ENCODE data around the gene OSBPL8.
"Not testable (repeated sequence)": the region's sequence is repeated elsewhere in the genome, so short reads cannot be mapped to it uniquely, and the experiment has no call there.

OSBPL8 gene

GRCh38 chr12:76520348-76520747 is 39.2 kb downstream of the OSBPL8 start:
- DNase-seq: no peak

- no peak for DNase-seq
Measured at GRCh38 chr12:76519538-76519937, 40.0 kb downstream of the OSBPL8 start.

- no peak for DNase-seq
Measured at GRCh38 chr12:76518699-76519098, 40.9 kb downstream of the OSBPL8 start.

GRCh38 chr12:76515271-76515670 is 44.3 kb downstream of the OSBPL8 start:
- DNase-seq: no peak

- DNase-seq: not testable (repeated sequence)
Measured at GRCh38 chr12:76511116-76511716, 48.4 kb downstream of the OSBPL8 start.

- no peak for DNase-seq
Measured at GRCh38 chr12:76508128-76508980, 51.2 kb downstream of the OSBPL8 start.

- DNase-seq: no peak
Measured at GRCh38 chr12:76506149-76506548, 53.4 kb downstream of the OSBPL8 start.

GRCh38 chr12:76505050-76505449 is 54.5 kb downstream of the OSBPL8 start:
- DNase-seq: no peak

GRCh38 chr12:76504606-76505005 is 55.0 kb downstream of the OSBPL8 start:
- DNase-seq: no peak

GRCh38 chr12:76503957-76504356 is 55.6 kb downstream of the OSBPL8 start:
- no peak for DNase-seq

GRCh38 chr12:76501390-76501789 is 58.2 kb downstream of the OSBPL8 start:
- DNase-seq: no peak

- DNase-seq: not testable (repeated sequence)
Measured at GRCh38 chr12:76499136-76499535, 60.4 kb downstream of the OSBPL8 start.

- DNase-seq: no peak
Measured at GRCh38 chr12:76495556-76495955, 64.0 kb downstream of the OSBPL8 start.

- no peak for DNase-seq
Measured at GRCh38 chr12:76491292-76491691, 68.3 kb downstream of the OSBPL8 start.

GRCh38 chr12:76490763-76491162 is 68.8 kb downstream of the OSBPL8 start:
- no peak for DNase-seq

GRCh38 chr12:76489737-76490136 is 69.8 kb downstream of the OSBPL8 start:
- no peak for DNase-seq

GRCh38 chr12:76486011-76486410 is 73.6 kb downstream of the OSBPL8 start:
- DNase-seq: no peak

GRCh38 chr12:76480796-76481195 is 78.8 kb downstream of the OSBPL8 start:
- DNase-seq: no peak

GRCh38 chr12:76478045-76478444 is 81.5 kb downstream of the OSBPL8 start:
- DNase-seq: no peak

GRCh38 chr12:76472862-76473261 is 86.7 kb downstream of the OSBPL8 start:
- DNase-seq: not testable (repeated sequence)

- no peak for DNase-seq
Measured at GRCh38 chr12:76471579-76471978, 88.0 kb downstream of the OSBPL8 start.

GRCh38 chr12:76470028-76470939 is 89.3 kb downstream of the OSBPL8 start:
- no peak for DNase-seq

GRCh38 chr12:76464631-76465166 is 94.9 kb downstream of the OSBPL8 start:
- DNase-seq: no peak

Data from NCI-H524 treated with DMSO at 0.1 percent for 48 hours (cell line).